Measurements from ENCODE around the gene SUPT6H. TPM values are rescaled to one million over a fixed set of nuclear protein-coding genes. Genes with fewer than 3 reads are reported as not detected.
A peak's percentile ranks its signal among the peaks of the same experiment; 100 is the strongest.

Gene SUPT6H
- total and polyA plus RNA-seq, 2 donors: 42.1 to 47.2 TPM

GRCh38 chr17:28662527-28662829 lies 473 bp downstream of the SUPT6H start:
- Histone ChIP-seq H3K4me3 (ENCODE audit: low read depth, low read length) (peak overlapping the region; percentile 76), H3K27ac (ENCODE audit: low read depth) (peak overlapping the region; percentile 98), H3K4me1 (ENCODE audit: insufficient read depth) (peaks cover 5% of the 10 kb centered on the region), H3K36me3 (ENCODE audit: insufficient read depth) (peaks cover 3% of the 10 kb centered on the region)
- no peak for DNase-seq (ENCODE audit: extremely low spot score)
- WGBS: under 1% methylated on average over 10 of the region's 10 CpGs

DNA sequence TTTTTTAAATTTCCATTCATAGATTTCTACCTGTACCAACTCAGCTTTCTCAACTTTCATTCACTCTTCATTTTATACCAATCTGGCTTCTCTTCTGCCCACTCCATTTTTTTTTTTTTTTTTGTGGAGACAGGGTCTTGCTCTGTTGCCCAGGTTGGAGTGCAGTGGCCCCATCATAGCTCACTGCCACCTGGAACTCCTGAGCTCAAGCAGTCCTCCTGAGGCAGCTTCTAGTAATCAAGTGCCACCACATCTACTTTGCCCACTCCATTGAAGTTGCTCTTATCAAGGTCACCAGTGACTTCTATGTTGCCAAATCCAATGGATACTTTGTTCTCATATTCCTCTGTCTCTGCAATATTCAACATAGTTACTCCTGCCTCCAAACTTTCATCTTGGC lies 1.7 kb downstream of the SUPT6H start:
- H3K4me1 ChIP-seq (ENCODE audit: insufficient read depth): peaks cover 5% of the 10 kb centered on the region
- no peak overlapping the region for H3K4me3 ChIP-seq (ENCODE audit: low read depth, low read length)
- H3K27ac ChIP-seq (ENCODE audit: low read depth): no peak overlapping the region
- no peak for DNase-seq (ENCODE audit: extremely low spot score)
- peaks cover 2% of the 10 kb centered on the region for H3K36me3 ChIP-seq (ENCODE audit: insufficient read depth)

GRCh38 chr17:28665994-28666393 lies 4.0 kb downstream of the SUPT6H start:
- 81% methylated on average over 2 of the region's 2 CpGs for WGBS

DNA sequence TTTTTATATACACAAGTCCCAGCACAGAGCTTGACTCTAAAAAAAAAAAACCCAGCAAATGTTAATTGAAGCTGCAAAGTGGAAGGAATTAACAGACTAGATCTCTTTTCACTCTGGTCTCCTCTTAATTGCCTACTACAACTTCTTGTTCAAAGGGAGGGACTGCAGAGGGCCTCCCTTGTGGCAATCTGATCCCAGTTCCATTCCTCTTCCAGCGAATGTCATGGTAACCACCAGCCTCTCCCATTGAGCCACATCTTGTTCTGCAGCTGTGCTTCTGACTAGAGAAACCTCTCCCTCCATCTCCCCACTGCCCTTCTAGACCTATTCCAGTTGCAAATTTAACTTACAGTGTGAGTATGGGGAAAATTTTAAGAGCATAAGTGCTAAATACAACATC lies 5.9 kb downstream of the SUPT6H start:
- H3K36me3 ChIP-seq (ENCODE audit: insufficient read depth): peaks cover 2% of the 10 kb centered on the region
- WGBS: 80% methylated on average over 1 of the region's 1 CpG

More at GRCh38 chr17:28665994-28666393, 4.0 kb downstream of the SUPT6H start:
- no peak overlapping the region for H3K27ac ChIP-seq (ENCODE audit: low read depth)
- H3K4me1 ChIP-seq (ENCODE audit: insufficient read depth): peaks cover 5% of the 10 kb centered on the region
- H3K4me3 ChIP-seq (ENCODE audit: low read depth, low read length): no peak overlapping the region
- H3K36me3 ChIP-seq (ENCODE audit: insufficient read depth): peaks cover 1% of the 10 kb centered on the region
- no peak for DNase-seq (ENCODE audit: extremely low spot score)

GRCh38 chr17:28669918-28670317 lies 7.9 kb downstream of the SUPT6H start:
- 96% methylated on average over 1 of the region's 1 CpG for WGBS

More for the DNA sequence above, 5.9 kb downstream of the SUPT6H start:
- H3K27ac ChIP-seq (ENCODE audit: low read depth): no peak overlapping the region
- H3K4me3 ChIP-seq (ENCODE audit: low read depth, low read length): no peak overlapping the region
- DNase-seq (ENCODE audit: extremely low spot score): no peak
- peaks cover 5% of the 10 kb centered on the region for H3K4me1 ChIP-seq (ENCODE audit: insufficient read depth)

GRCh38 chr17:28675490-28675889 lies 13.5 kb downstream of the SUPT6H start:
- Histone ChIP-seq H3K36me3 (ENCODE audit: insufficient read depth) (peaks cover 7% of the 10 kb centered on the region), H3K4me1 (ENCODE audit: insufficient read depth) (no peaks in the 10 kb centered on the region), H3K4me3 (ENCODE audit: low read depth, low read length) (no peak overlapping the region), H3K27ac (ENCODE audit: low read depth) (no peak overlapping the region)
- 78% methylated on average over 3 of the region's 3 CpGs for WGBS
- no peak for DNase-seq (ENCODE audit: extremely low spot score)

More at GRCh38 chr17:28669918-28670317, 7.9 kb downstream of the SUPT6H start:
- no peaks in the 10 kb centered on the region for H3K4me1 ChIP-seq (ENCODE audit: insufficient read depth)
- peaks cover 2% of the 10 kb centered on the region for H3K36me3 ChIP-seq (ENCODE audit: insufficient read depth)
- no peak overlapping the region for H3K27ac ChIP-seq (ENCODE audit: low read depth)
- no peak overlapping the region for H3K4me3 ChIP-seq (ENCODE audit: low read depth, low read length)
- DNase-seq (ENCODE audit: extremely low spot score): no peak

DNA sequence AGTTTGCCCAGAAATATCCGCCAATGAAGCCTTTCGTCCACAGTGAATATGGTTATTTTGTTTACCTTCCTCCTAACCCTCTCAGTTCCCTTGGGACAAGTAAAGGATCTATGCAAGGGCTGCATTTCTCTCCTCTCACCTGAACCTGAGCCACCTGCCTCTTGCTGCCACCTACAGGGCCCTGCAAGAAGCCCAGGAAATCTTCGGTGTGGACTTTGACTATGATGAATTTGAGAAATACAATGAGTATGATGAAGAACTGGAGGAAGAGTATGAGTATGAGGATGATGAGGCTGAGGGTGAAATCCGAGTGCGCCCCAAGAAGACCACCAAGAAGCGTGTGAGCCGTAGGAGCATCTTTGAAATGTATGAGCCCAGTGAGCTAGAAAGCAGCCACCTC lies 14.0 kb downstream of the SUPT6H start:
- WGBS: 88% methylated on average over 7 of the region's 7 CpGs
- Histone ChIP-seq H3K4me3 (ENCODE audit: low read depth, low read length) (no peak overlapping the region), H3K27ac (ENCODE audit: low read depth) (no peak overlapping the region), H3K36me3 (ENCODE audit: insufficient read depth) (peaks cover 6% of the 10 kb centered on the region), H3K4me1 (ENCODE audit: insufficient read depth) (no peaks in the 10 kb centered on the region)
- DNase-seq (ENCODE audit: extremely low spot score): no peak

DNA sequence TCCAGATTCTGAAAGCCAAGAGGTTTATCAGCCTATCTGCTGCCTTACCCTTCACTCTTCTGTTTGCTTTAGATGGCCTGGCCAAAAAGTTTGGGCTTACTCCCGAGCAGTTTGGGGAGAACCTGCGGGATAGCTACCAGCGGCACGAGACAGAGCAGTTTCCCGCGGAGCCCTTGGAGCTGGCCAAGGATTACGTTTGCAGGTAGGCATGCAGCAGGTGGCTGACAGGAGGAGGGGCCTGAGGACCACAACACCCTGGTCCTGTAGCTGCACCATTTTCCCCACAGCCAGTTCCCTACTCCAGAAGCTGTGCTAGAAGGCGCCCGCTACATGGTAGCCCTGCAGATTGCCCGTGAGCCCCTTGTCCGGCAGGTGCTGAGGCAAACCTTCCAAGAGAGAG lies 20.6 kb downstream of the SUPT6H start:
- no peak overlapping the region for H3K27ac ChIP-seq (ENCODE audit: low read depth)
- 92% methylated on average over 11 of the region's 11 CpGs for WGBS
- DNase-seq (ENCODE audit: extremely low spot score): no peak
- peaks cover 16% of the 10 kb centered on the region for H3K36me3 ChIP-seq (ENCODE audit: insufficient read depth)
- H3K4me3 ChIP-seq (ENCODE audit: low read depth, low read length): no peak overlapping the region
- H3K4me1 ChIP-seq (ENCODE audit: insufficient read depth): no peaks in the 10 kb centered on the region

- H3K27ac ChIP-seq (ENCODE audit: low read depth): no peak overlapping the region
- peaks cover 17% of the 10 kb centered on the region for H3K36me3 ChIP-seq (ENCODE audit: insufficient read depth)
- DNase-seq (ENCODE audit: extremely low spot score): no peak
- no peak overlapping the region for H3K4me3 ChIP-seq (ENCODE audit: low read depth, low read length)
- 27% methylated on average over 3 of the region's 3 CpGs for WGBS
- no peaks in the 10 kb centered on the region for H3K4me1 ChIP-seq (ENCODE audit: insufficient read depth)
Measured at GRCh38 chr17:28684963-28685362, 23.0 kb downstream of the SUPT6H start.

DNA sequence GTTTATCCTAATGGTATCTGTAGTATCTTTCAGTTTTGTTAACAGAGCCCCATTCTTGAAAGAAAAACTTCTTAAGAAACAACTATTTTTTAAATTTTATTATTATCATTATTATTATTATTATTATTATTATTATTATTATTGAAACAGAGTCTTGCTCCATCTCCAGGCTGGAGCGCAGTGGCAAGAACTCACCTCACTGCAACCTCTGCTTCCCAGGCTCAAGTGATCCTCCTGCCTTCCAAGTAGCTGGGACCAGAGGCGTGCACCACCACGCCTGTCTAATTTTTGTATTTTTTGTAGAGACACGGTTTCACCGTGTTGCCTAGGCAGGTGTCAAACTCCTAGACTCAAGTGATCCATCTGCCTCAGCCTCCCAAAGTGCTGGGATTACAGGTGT lies 23.4 kb downstream of the SUPT6H start:
- no peaks in the 10 kb centered on the region for H3K4me1 ChIP-seq (ENCODE audit: insufficient read depth)
- no peak overlapping the region for H3K4me3 ChIP-seq (ENCODE audit: low read depth, low read length)
- H3K36me3 ChIP-seq (ENCODE audit: insufficient read depth): peaks cover 17% of the 10 kb centered on the region
- DNase-seq (ENCODE audit: extremely low spot score): no peak
- no peak overlapping the region for H3K27ac ChIP-seq (ENCODE audit: low read depth)
- 89% methylated on average over 5 of the region's 5 CpGs for WGBS

DNA sequence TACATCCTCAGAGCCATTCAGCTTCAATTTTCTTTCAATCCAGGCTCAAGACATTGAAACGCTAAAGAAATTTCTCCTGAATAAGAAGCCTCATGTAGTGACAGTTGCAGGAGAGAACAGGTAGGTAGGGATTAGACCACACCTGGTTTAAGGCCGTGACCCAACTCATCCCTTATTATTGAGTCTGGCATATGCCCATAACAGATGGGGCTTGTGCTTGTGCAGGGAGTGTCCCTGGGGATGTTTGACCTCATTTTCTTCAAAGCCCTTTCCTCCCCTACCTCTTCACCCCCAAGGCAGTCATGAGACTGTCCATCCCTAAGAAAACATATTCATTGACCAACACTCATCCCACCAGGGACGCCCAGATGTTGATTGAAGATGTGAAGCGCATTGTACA lies 24.3 kb downstream of the SUPT6H start:
- no peak for DNase-seq (ENCODE audit: extremely low spot score)
- H3K36me3 ChIP-seq (ENCODE audit: insufficient read depth): peaks cover 22% of the 10 kb centered on the region
- 94% methylated on average over 4 of the region's 4 CpGs for WGBS
- H3K27ac ChIP-seq (ENCODE audit: low read depth): no peak overlapping the region
- no peaks in the 10 kb centered on the region for H3K4me1 ChIP-seq (ENCODE audit: insufficient read depth)
- no peak overlapping the region for H3K4me3 ChIP-seq (ENCODE audit: low read depth, low read length)

GRCh38 chr17:28688481-28688880 lies 26.5 kb downstream of the SUPT6H start:
- H3K36me3 ChIP-seq (ENCODE audit: insufficient read depth): peaks cover 19% of the 10 kb centered on the region

GRCh38 chr17:28689011-28689410 lies 27.0 kb downstream of the SUPT6H start:
- WGBS: 97% methylated on average over 3 of the region's 3 CpGs
- Histone ChIP-seq H3K4me1 (ENCODE audit: insufficient read depth) (no peaks in the 10 kb centered on the region), H3K4me3 (ENCODE audit: low read depth, low read length) (no peak overlapping the region), H3K36me3 (ENCODE audit: insufficient read depth) (peaks cover 19% of the 10 kb centered on the region), H3K27ac (ENCODE audit: low read depth) (no peak overlapping the region)
- no peak for DNase-seq (ENCODE audit: extremely low spot score)

More at GRCh38 chr17:28688481-28688880, 26.5 kb downstream of the SUPT6H start:
- DNase-seq (ENCODE audit: extremely low spot score): no peak
- WGBS: 96% methylated on average over 4 of the region's 4 CpGs
- H3K4me3 ChIP-seq (ENCODE audit: low read depth, low read length): no peak overlapping the region
- H3K4me1 ChIP-seq (ENCODE audit: insufficient read depth): no peaks in the 10 kb centered on the region
- H3K27ac ChIP-seq (ENCODE audit: low read depth): no peak overlapping the region

GRCh38 chr17:28693869-28694268 lies 31.9 kb downstream of the SUPT6H start:
- 96% methylated on average over 1 of the region's 1 CpG for WGBS
- H3K4me3 ChIP-seq (ENCODE audit: low read depth, low read length): no peak overlapping the region
- no peaks in the 10 kb centered on the region for H3K4me1 ChIP-seq (ENCODE audit: insufficient read depth)
- no peak for DNase-seq (ENCODE audit: extremely low spot score)
- no peak overlapping the region for H3K27ac ChIP-seq (ENCODE audit: low read depth)
- peaks cover 15% of the 10 kb centered on the region for H3K36me3 ChIP-seq (ENCODE audit: insufficient read depth)

- Histone ChIP-seq H3K36me3 (ENCODE audit: insufficient read depth) (peaks cover 5% of the 10 kb centered on the region), H3K4me3 (ENCODE audit: low read depth, low read length) (no peak overlapping the region), H3K27ac (ENCODE audit: low read depth) (no peak overlapping the region), H3K4me1 (ENCODE audit: insufficient read depth) (no peaks in the 10 kb centered on the region)
- DNase-seq (ENCODE audit: extremely low spot score): no peak
- 93% methylated on average over 6 of the region's 6 CpGs for WGBS
Measured at GRCh38 chr17:28698253-28698941, 36.4 kb downstream of the SUPT6H start.
